Activated naive CD4-positive, alpha-beta T cell treated with anti-CD3 and anti-CD28 coated beads for 36 hours (primary cell): ENCODE measurements around the gene FGGY. TPM values are rescaled to one million over a fixed set of nuclear protein-coding genes. Genes with fewer than 3 reads are reported as not detected.

Experiments used
- CTCF ChIA-PET: fragments of 350-600 bp; sonication (Branson Sonifier 250); formaldehyde crosslinking; loops from one replicate; lab custom pipeline; 2021; ENCODE audit warnings: antibody characterized with exemption; lab: Charles Lee
- DNase-seq: peaks from one replicate; pipeline ENCODE4 v3.0.0-alpha.2; 2020
- H3K27ac Mint-ChIP-seq: one replicate; pipeline ENCODE4 v1.8.0; 2021; ENCODE audit warnings: mild to moderate bottlenecking, mixed read lengths
- H3K27me3 Mint-ChIP-seq: one replicate; pipeline ENCODE4 v1.8.0; 2021; ENCODE audit warnings: low read depth, mixed read lengths
- H3K36me3 Mint-ChIP-seq: one replicate; pipeline ENCODE4 v1.8.0; 2021; ENCODE audit warnings: low read depth, mixed read lengths
- H3K4me1 Mint-ChIP-seq: one replicate; pipeline ENCODE4 v1.8.0; 2021; ENCODE audit warnings: low read depth, mixed read lengths
- H3K4me3 Mint-ChIP-seq: one replicate; pipeline ENCODE4 v1.8.0; 2021; ENCODE audit warnings: mild to moderate bottlenecking, moderate library complexity, mixed read lengths
- H3K9me3 Mint-ChIP-seq: one replicate; pipeline ENCODE4 v1.8.0; 2021; ENCODE audit warnings: mixed read lengths
- intact Hi-C: fragments of 100-400 bp; cut with micrococcal nuclease; formaldehyde crosslinking; loops from one replicate; pipeline ENCODE4 v1.15.1; 2023
- total RNA-seq, 2 experiments: library from RNA; stranded (reverse); gene quantifications; one replicate each; pipeline ENCODE4 v1.2.3, GENCODE V29; 2021

FGGY gene
- total RNA-seq, 2 experiments from 2014 or later: 9.8 to 10.9 TPM

GRCh38 chr1:59406437-59407164 is 109.7 kb downstream of the FGGY start:
- Mint-ChIP-seq H3K9me3 (no peaks in the 10 kb centered on the region), H3K27me3 (no peaks in the 10 kb centered on the region), H3K36me3 (no peaks in the 10 kb centered on the region), H3K4me1 (no peaks in the 10 kb centered on the region), H3K27ac (no peak overlapping the region), H3K4me3 (no peak overlapping the region)
- DNase-seq: no peak
- intact Hi-C loops: no loop called here
- CTCF ChIA-PET: interaction anchor here (0.6 kb wide), 1 partner anchor 230 kb away, joined by 3 read pairs; no protein-coding TSS in a partner anchor

GRCh38 chr1:59408608-59409240 is 111.8 kb downstream of the FGGY start:
- no peak for DNase-seq
- Mint-ChIP-seq H3K36me3 (no peaks in the 10 kb centered on the region), H3K27me3 (no peaks in the 10 kb centered on the region), H3K9me3 (no peaks in the 10 kb centered on the region), H3K4me3 (no peak overlapping the region), H3K4me1 (no peaks in the 10 kb centered on the region), H3K27ac (no peak overlapping the region)
- CTCF ChIA-PET: no interaction called here
- intact Hi-C loops: no loop called here

GRCh38 chr1:59409549-59409948 is 112.7 kb downstream of the FGGY start:
- no peak for DNase-seq
- Mint-ChIP-seq H3K9me3 (no peaks in the 10 kb centered on the region), H3K27me3 (no peaks in the 10 kb centered on the region), H3K27ac (no peak overlapping the region), H3K4me3 (no peak overlapping the region), H3K4me1 (no peaks in the 10 kb centered on the region), H3K36me3 (no peaks in the 10 kb centered on the region)
- intact Hi-C loops: no loop called here
- CTCF ChIA-PET: no interaction called here

GRCh38 chr1:59409986-59410385 is 113.1 kb downstream of the FGGY start:
- no peak for DNase-seq
- Mint-ChIP-seq H3K36me3 (no peaks in the 10 kb centered on the region), H3K4me1 (no peaks in the 10 kb centered on the region), H3K27me3 (no peaks in the 10 kb centered on the region), H3K27ac (no peak overlapping the region), H3K9me3 (no peaks in the 10 kb centered on the region), H3K4me3 (no peak overlapping the region)
- intact Hi-C loops: no loop called here
- CTCF ChIA-PET: no interaction called here

- intact Hi-C loops: no loop called here
- CTCF ChIA-PET: no interaction called here
Measured at GRCh38 chr1:59410457-59410856, 113.6 kb downstream of the FGGY start.

GRCh38 chr1:59411147-59411546 is 114.3 kb downstream of the FGGY start:
- Mint-ChIP-seq H3K9me3 (no peaks in the 10 kb centered on the region), H3K4me3 (no peak overlapping the region), H3K27ac (no peak overlapping the region), H3K27me3 (no peaks in the 10 kb centered on the region), H3K36me3 (no peaks in the 10 kb centered on the region), H3K4me1 (no peaks in the 10 kb centered on the region)
- CTCF ChIA-PET: no interaction called here
- intact Hi-C loops: no loop called here
- DNase-seq: no peak

More at GRCh38 chr1:59410457-59410856, 113.6 kb downstream of the FGGY start:
- Mint-ChIP-seq H3K4me1 (no peaks in the 10 kb centered on the region), H3K27ac (no peak overlapping the region), H3K4me3 (no peak overlapping the region), H3K36me3 (no peaks in the 10 kb centered on the region), H3K27me3 (no peaks in the 10 kb centered on the region), H3K9me3 (no peaks in the 10 kb centered on the region)
- DNase-seq: no peak

GRCh38 chr1:59412718-59413326 is 115.9 kb downstream of the FGGY start:
- no peak overlapping the region for H3K27ac Mint-ChIP-seq
- no peaks in the 10 kb centered on the region for H3K27me3 Mint-ChIP-seq
- H3K4me3 Mint-ChIP-seq: no peak overlapping the region
- no peaks in the 10 kb centered on the region for H3K9me3 Mint-ChIP-seq
- H3K36me3 Mint-ChIP-seq: no peaks in the 10 kb centered on the region
- intact Hi-C loops: no loop called here
- DNase-seq: no peak
- no peaks in the 10 kb centered on the region for H3K4me1 Mint-ChIP-seq
- CTCF ChIA-PET: no interaction called here

- H3K27me3 Mint-ChIP-seq: no peaks in the 10 kb centered on the region
- intact Hi-C loops: no loop called here
- H3K36me3 Mint-ChIP-seq: no peaks in the 10 kb centered on the region
- CTCF ChIA-PET: no interaction called here
- H3K4me1 Mint-ChIP-seq: no peaks in the 10 kb centered on the region
- no peak overlapping the region for H3K27ac Mint-ChIP-seq
- no peak for DNase-seq
- H3K4me3 Mint-ChIP-seq: no peak overlapping the region
- H3K9me3 Mint-ChIP-seq: no peaks in the 10 kb centered on the region
Measured at GRCh38 chr1:59413327-59413720, 116.4 kb downstream of the FGGY start.

GRCh38 chr1:59414406-59415133 is 117.7 kb downstream of the FGGY start:
- H3K27ac Mint-ChIP-seq: no peak overlapping the region
- no peaks in the 10 kb centered on the region for H3K27me3 Mint-ChIP-seq
- no peaks in the 10 kb centered on the region for H3K36me3 Mint-ChIP-seq
- H3K9me3 Mint-ChIP-seq: no peaks in the 10 kb centered on the region
- intact Hi-C loops: no loop called here
- DNase-seq: no peak
- no peak overlapping the region for H3K4me3 Mint-ChIP-seq
- no peaks in the 10 kb centered on the region for H3K4me1 Mint-ChIP-seq
- CTCF ChIA-PET: no interaction called here

- Mint-ChIP-seq H3K4me3 (no peak overlapping the region), H3K27ac (no peak overlapping the region), H3K36me3 (no peaks in the 10 kb centered on the region), H3K4me1 (no peaks in the 10 kb centered on the region), H3K9me3 (no peaks in the 10 kb centered on the region), H3K27me3 (no peaks in the 10 kb centered on the region)
- DNase-seq: no peak
- intact Hi-C loops: no loop called here
- CTCF ChIA-PET: no interaction called here
Measured at GRCh38 chr1:59415286-59415850, 118.5 kb downstream of the FGGY start.

GRCh38 chr1:59415881-59416280 is 119.0 kb downstream of the FGGY start:
- DNase-seq: no peak
- H3K4me3 Mint-ChIP-seq: no peak overlapping the region
- H3K36me3 Mint-ChIP-seq: no peaks in the 10 kb centered on the region
- H3K27me3 Mint-ChIP-seq: no peaks in the 10 kb centered on the region
- CTCF ChIA-PET: no interaction called here
- no peaks in the 10 kb centered on the region for H3K4me1 Mint-ChIP-seq
- intact Hi-C loops: no loop called here
- no peak overlapping the region for H3K27ac Mint-ChIP-seq
- H3K9me3 Mint-ChIP-seq: no peaks in the 10 kb centered on the region

- Mint-ChIP-seq H3K27ac (no peak overlapping the region), H3K36me3 (no peaks in the 10 kb centered on the region), H3K4me1 (no peaks in the 10 kb centered on the region), H3K9me3 (no peaks in the 10 kb centered on the region), H3K27me3 (no peaks in the 10 kb centered on the region), H3K4me3 (no peak overlapping the region)
- intact Hi-C loops: no loop called here
- CTCF ChIA-PET: no interaction called here
- DNase-seq: no peak
Measured at GRCh38 chr1:59417406-59417805, 120.5 kb downstream of the FGGY start.
